GM18867 (cell line): ENCODE results near the gene METTL18.
"Not testable (repeated sequence)": the region's sequence is repeated elsewhere in the genome, so short reads cannot be mapped to it uniquely, and the experiment has no call there.

Experiments used
- ATAC-seq: cut with Tn5 transposase; IDR thresholded peaks from one replicate; pipeline ENCODE4 v1.9.1; 2021; ENCODE audit warnings: mild to moderate bottlenecking, moderate library complexity; ENCODE audit not compliant: unreplicated experiment

METTL18 gene

GRCh38 chr1:169794530-169795416, at the start of gene METTL18:
TSS of gene METTL18 (minus strand) at chr1:169794907. CDS start at chr1:169793695, 1,212 bp downstream.
- ATAC-seq = peak; percentile 96

- no peak for ATAC-seq
Observed at GRCh38 chr1:169838942-169839341, 44.2 kb upstream of the METTL18 start.

- no peak for ATAC-seq
Observed at GRCh38 chr1:169836198-169836597, 41.5 kb upstream of the METTL18 start.

GRCh38 chr1:169835647-169836046, 40.9 kb upstream of the METTL18 start:
- no peak for ATAC-seq

- ATAC-seq = no peak
Observed at GRCh38 chr1:169834869-169835268, 40.2 kb upstream of the METTL18 start.

GRCh38 chr1:169833179-169833901, 38.6 kb upstream of the METTL18 start:
- no peak for ATAC-seq

GRCh38 chr1:169829671-169830070, 35.0 kb upstream of the METTL18 start:
- ATAC-seq = no peak

GRCh38 chr1:169824153-169824552, 29.4 kb upstream of the METTL18 start:
- no peak for ATAC-seq

- no peak for ATAC-seq
Observed at GRCh38 chr1:169821500-169821899, 26.8 kb upstream of the METTL18 start.

GRCh38 chr1:169816617-169817016, 21.9 kb upstream of the METTL18 start:
- ATAC-seq = no peak

- no peak for ATAC-seq
Observed at GRCh38 chr1:169814265-169814664, 19.6 kb upstream of the METTL18 start.

GRCh38 chr1:169812131-169812530, 17.4 kb upstream of the METTL18 start:
- ATAC-seq = no peak

GRCh38 chr1:169811418-169812035, 16.8 kb upstream of the METTL18 start:
- ATAC-seq = not testable (repeated sequence)

- ATAC-seq = no peak
Observed at GRCh38 chr1:169809370-169810095, 14.8 kb upstream of the METTL18 start.

- no peak for ATAC-seq
Observed at GRCh38 chr1:169804941-169805340, 10.2 kb upstream of the METTL18 start.

- ATAC-seq = no peak
Observed at GRCh38 chr1:169802888-169803287, 8.2 kb upstream of the METTL18 start.

- ATAC-seq = no peak
Observed at GRCh38 chr1:169797281-169797680, 2.6 kb upstream of the METTL18 start.

GRCh38 chr1:169796274-169796810, 1.6 kb upstream of the METTL18 start:
- no peak for ATAC-seq

GRCh38 chr1:169795687-169796086, 980 bp upstream of the METTL18 start:
- ATAC-seq = no peak

GRCh38 chr1:169793730-169794129, 977 bp downstream of the METTL18 start:
- ATAC-seq = no peak

GRCh38 chr1:169788402-169788801, 6.3 kb downstream of the METTL18 start:
- no peak for ATAC-seq
